Stimulated activated CD4-positive, alpha-beta T cell treated with anti-CD3 and anti-CD28 coated beads, TNF-alpha, amount 100 ng/mL, for 4 hours (primary cell): ENCODE data around the gene PRKG1.
"Not testable (repeated sequence)": the region's sequence is repeated elsewhere in the genome, so short reads cannot be mapped to it uniquely, and the experiment has no call there.

Experiments used
- DNase-seq, 3 experiments: peaks; one replicate each; pipeline ENCODE4 v3.0.0-alpha.2; 2020; ENCODE audit warnings: low read depth in 3 of 3

The PRKG1 gene

DNA sequence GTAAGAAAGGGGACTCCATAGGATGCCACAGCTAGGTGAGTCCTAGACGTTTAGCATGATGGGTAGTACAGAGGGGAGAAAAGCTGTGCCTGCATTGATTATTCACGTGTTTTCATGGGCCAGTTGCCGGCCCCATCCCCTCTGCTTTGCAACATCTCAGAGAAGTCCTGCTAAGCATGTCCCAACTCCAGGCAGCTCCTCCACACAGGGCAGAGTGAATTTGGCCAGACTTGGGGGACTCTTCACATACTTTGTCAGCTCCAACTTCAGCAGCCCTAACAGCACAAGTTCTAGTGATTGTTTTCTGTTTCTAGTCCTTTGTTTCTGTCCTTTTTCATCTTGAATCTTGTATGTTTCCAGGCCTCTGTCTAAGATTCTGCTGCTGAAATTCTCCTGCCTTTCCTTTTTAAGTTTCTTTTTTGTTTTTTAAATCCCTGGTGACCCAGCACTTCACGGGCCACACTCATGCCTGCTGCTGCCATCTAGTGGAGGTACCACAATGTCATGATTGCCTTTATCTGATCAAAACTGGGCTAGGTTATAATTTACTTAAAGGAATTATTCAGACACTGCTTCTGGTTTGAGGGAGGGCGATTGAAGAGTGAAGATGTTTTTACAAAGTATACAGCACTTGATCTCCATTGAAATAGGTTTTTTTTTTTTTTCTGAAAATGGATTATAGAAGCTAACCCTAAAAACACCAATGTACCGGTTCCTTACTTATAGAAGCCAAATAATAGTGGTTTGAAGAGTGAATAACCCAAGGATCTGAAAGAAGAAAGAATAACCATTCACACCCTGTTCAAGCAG is 348.2 kb downstream of the PRKG1 start:
- DNase-seq = no peak

DNA sequence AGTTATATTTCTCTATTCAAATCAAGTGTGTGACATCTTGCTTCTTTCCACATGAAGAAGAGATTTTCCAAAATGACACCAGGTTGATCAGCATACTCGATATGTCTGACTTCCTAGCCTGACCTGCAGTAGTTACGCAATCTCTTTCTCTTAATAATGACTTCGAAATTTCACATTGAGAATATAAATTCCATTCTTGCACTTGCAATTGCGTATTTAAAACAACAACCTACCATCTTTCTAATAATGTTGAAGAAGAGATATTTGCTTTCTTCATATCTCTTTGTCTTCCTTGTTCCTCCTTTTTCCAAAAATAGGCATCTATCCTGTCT is 348.8 kb downstream of the PRKG1 start:
- no peak for DNase-seq

- DNase-seq = no peak
Observed at GRCh38 chr10:51425431-51425830, 351.1 kb downstream of the PRKG1 start.

DNA sequence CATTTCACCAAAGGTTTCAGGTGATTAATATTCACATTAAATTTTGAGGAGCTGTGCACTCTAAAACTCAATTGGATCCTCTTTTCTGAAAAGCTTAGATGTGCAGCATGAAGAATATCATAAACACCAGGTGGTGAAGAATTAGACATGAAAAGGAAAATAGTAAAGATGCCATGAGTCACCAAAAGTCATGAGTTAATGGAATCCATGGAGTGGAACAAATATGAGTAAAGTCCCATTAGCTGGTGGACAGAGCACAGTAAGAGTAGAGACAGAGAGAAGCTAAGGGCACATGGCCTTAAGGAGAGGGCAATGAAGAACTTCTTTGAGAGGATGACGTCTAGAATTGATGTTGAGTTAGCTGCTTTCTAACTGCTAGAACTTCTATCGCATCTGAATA is 353.5 kb downstream of the PRKG1 start:
- DNase-seq = no peak

DNA sequence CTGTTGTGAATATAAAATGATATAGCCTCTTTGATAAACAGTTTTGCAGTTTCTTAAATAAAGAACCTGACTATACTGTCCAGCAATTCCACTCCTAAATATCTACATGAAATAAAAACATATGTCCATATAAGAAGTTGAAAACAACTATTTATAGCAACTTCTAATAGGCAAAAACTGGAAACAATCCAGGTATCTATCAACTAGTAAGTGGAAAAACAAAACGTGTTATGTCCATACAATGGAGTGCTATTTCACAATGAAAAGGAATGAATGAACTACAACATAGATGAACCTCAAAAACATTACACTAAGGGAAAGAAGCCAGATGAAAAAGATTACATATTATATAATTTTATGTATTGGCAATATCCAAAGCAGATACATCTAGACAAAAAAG is 356.2 kb downstream of the PRKG1 start:
- DNase-seq = no peak

- no peak for DNase-seq
Observed at GRCh38 chr10:51433949-51434475, 359.7 kb downstream of the PRKG1 start.

DNA sequence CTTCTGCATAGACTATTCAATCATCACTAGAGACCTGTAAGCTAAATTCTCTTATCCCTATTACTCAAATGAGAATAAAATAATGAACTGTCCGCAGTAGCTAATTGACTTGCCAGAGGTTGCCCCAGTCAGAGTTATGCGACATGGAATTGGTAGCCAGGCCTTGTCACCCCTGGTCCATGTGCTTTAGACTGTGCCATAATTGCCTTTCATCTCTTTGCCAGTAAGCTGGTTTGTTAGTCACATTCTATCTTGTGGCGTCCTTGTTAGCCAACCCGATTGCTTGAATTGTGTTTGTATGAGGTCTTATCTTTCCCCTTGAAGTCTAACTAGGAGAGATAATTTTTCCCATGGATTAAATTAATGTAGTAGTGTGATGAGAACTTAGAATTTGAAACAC is 362.5 kb downstream of the PRKG1 start:
- no peak for DNase-seq

- DNase-seq = no peak
Observed at GRCh38 chr10:51439645-51440044, 365.4 kb downstream of the PRKG1 start.

DNA sequence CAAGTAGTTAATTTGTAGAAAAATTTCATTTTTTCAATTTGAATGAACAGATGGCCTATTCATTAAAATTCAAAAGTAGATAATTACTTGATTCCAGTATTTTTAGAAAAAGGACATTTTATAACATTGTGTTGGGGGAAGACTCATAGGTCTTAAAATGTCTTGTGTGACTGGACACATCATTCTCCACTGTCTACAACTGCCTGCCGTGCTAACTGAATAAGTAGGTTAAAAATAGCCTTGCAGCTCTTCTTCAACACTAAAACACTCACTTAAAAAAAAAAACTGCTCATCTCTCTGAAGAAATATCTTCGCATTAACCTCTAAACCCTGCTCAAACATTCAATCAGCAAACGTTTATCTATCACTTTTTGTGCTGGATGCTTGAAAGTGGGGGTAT is 371.3 kb downstream of the PRKG1 start:
- DNase-seq = no peak

- DNase-seq = no peak
Observed at GRCh38 chr10:51447119-51447518, 372.8 kb downstream of the PRKG1 start.

DNA sequence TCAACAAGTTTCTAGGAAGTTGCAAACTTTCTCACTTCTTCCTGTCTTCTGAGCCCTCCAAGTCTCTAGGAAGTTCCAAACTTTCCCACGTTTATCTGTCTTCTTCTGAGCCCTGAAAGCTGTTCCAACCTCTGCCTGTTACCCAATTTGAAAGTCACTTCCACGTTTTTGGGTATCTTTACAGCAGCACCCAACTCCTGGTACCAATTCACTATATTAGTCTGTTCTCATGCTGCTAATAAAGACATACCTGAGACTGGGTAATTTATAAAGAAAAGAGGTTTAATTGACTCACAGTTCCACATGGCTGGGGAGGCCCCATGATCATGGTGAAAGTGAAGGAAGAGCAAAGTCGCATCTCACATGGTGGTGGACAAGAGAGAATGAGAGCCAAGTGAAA is 381.5 kb downstream of the PRKG1 start:
- not testable (repeated sequence) for DNase-seq

GRCh38 chr10:51459476-51459875 is 385.2 kb downstream of the PRKG1 start:
- no peak for DNase-seq

- DNase-seq = no peak
Observed at GRCh38 chr10:51462076-51462779, 387.9 kb downstream of the PRKG1 start.

- DNase-seq = no peak
Observed at GRCh38 chr10:51468424-51468823, 394.1 kb downstream of the PRKG1 start.

DNA sequence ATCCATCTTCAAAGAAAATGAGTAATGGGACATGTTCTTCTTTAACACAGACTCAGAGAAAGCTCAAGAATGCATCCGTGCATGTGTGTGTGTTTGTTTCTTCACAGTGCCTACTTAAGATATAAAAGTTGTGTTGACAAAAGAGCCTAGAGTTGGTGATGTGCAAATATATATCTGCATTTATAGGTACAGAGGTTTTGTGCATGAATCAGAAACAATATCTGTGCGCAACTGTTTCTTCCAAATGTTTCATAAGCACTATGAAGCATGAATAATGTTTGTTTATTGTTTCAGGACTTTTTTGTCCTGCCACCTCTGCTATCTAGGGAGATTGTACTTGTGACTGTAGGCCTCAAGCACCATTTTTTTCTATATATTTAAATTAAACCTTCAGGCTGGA is 395.4 kb downstream of the PRKG1 start:
- DNase-seq = no peak

DNA sequence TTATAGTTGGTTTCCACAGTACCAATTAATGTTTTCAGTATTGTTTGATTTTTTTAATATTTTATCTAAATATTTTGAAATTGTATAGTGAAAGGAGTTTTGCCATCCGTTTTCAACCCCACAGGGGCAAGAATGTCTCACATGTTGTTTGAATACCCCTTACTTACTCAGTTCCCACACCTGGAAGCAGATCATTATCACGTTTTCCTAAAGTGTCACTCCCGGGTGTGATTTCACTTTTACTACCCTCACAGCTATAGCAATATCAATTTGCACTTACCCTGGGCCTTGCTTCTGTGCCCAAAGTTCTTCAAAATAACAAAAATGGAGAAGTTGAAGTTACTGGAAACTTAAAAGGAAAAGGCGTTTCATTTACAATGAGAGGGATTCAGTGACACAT is 397.0 kb downstream of the PRKG1 start:
- DNase-seq = no peak

- no peak for DNase-seq
Observed at GRCh38 chr10:51472154-51472553, 397.9 kb downstream of the PRKG1 start.

GRCh38 chr10:51479711-51480110 is 405.4 kb downstream of the PRKG1 start:
- DNase-seq = no peak

GRCh38 chr10:51485668-51486067 is 411.4 kb downstream of the PRKG1 start:
- no peak for DNase-seq

DNA sequence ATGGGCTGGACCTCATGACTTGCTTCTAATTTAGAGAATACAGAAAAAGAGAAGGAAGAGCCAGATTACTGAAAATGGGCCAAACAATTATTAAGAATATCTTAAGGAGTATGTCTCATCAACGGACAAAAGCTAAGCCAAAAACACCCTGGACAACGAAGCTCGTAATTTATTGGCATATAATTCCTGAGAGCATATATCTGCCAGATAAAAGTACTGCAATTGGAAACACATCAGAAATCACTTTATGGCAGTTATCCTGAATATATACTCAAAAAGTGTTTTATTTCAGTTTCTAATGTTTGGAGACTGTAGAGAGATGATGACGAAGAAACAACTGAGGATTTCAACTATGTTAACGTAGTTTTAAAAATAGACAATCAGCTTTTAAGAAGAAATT is 413.3 kb downstream of the PRKG1 start:
- no peak for DNase-seq

GRCh38 chr10:51488766-51489408 is 414.6 kb downstream of the PRKG1 start:
- no peak for DNase-seq

- DNase-seq = no peak
Observed at GRCh38 chr10:51498424-51498823, 424.1 kb downstream of the PRKG1 start.

- no peak for DNase-seq
Observed at GRCh38 chr10:51501396-51501795, 427.1 kb downstream of the PRKG1 start.
